GM08714 (cell line): ENCODE data around the gene CREB5.
"Not testable (repeated sequence)": the region's sequence is repeated elsewhere in the genome, so short reads cannot be mapped to it uniquely, and the experiment has no call there.

Experiments
- H3K4me3 ChIP-seq: fragments of 200-500 bp; sonication (Bioruptor generic); 2 replicates; pipeline ENCODE4 v1.5.1; 2014; ENCODE audit warnings: mild to moderate bottlenecking, low read length, inconsistent platforms
- ZNF274 ChIP-seq: IDR thresholded peaks from 2 replicates; pipeline ENCODE4 v1.6.1; 2012; ENCODE audit warnings: mild to moderate bottlenecking, low read depth, low read length

Gene CREB5

GRCh38 chr7:28784171-28784902, 372.0 kb downstream of the CREB5 start:
- no peak for TF ChIP-seq ZNF274
- H3K4me3 ChIP-seq, result no peak overlapping the region

DNA sequence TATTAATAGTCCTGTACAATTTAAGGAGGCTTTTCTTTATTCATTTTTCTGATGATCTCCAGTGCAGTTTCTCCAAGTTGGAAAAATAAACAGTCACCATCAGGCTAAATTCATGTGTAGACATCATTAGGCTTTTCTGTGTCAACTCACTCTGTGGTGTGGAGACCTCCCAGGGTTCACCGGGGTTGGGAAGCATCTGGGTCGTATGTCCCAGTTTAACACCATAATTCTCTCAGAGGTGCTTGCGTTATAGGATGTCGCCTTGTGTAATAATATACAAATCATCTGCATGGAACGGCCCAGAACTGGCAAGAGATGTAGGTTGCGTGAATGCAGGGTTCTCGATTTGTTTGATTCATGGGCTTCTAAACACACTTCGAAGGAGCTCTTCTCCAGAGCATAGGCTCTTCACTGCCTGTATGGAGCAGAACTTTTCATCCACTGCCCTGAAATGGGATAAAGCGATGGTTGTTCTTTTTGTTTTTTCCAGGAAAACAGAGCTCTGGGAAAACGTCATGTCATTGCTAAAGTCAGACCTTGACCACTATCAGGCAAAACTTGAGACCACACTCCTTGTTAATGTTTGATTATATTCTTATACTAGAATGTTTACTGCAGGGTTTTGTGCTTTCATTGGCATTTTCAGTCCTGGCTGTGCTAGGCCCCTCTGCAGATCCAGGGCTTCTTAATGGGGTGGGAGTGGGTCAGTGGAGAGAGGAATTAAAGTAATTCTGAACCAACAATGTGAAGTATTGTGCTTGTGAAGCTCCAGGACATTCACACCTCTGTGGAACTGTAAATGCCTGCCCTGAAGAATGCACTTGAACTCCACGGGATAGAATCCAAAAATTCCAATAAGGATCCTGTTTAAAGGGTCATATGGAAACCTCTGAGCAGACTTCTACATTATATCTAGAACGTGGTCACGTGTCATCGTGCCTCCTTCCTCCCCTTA, 373.0 kb downstream of the CREB5 start:
- TF ChIP-seq ZNF274, result no peak
- H3K4me3 ChIP-seq, result no peak overlapping the region

DNA sequence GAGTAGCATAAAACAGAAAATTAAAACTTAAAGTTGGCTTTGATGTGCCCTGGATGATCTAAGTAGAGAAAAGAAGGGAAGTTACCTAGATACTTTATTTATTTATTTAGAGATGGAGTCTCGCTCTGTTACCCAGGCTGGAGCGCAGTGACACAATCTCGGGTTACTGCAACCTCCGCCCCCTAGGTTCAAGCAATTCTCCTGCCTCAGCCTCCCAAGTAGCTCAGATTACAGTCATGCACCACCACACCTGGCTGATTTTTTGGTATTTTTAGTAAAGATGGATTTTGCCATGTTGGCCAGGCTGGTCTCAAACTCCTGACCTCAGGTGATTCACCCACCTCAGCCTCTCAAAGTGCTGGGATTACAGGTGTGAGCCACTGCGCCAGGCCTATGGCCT, 373.8 kb downstream of the CREB5 start:
- H3K4me3 ChIP-seq, result not testable (repeated sequence)

DNA sequence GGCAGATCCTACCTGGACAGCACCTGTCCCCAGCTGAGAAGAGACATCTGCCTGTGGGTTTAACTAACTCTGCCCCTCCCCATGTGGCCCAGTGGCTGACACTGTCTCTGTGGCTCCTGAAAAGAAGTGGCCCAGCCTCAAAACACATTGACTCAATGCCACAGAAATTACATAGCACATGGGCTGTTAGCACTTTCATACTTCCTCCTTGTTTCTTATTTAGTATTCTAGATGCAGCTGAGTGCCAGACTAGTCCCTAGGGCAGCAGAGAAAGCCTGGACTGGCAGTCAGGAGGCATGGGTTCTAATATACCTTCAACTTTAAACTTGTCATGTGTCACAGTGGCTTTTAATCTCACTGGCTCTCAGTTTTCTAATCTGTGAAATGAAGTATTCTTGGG, 374.8 kb downstream of the CREB5 start:
- TF ChIP-seq ZNF274, result no peak
- no peak overlapping the region for H3K4me3 ChIP-seq

GRCh38 chr7:28790467-28790866, 378.1 kb downstream of the CREB5 start:
- no peak overlapping the region for H3K4me3 ChIP-seq
- no peak for TF ChIP-seq ZNF274

DNA sequence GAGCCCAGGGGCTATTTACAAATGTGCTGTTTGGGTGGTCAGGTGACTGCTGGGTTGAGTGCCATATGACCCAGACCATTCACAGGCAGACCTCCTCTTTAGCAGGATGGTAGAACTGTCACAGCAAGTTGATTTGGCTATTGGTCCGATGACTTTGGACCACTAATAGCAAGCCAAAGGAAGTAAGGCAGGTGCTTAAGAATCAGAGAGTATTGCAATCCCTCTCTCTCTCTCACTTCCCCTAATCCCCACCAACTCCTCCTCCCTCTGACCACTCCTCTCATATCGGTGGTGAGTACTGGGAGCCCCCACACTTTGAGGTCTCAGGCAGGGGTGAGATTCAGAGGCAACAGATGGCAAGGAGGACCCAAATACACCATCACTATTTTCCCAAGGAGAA, 380.5 kb downstream of the CREB5 start:
- H3K4me3 ChIP-seq, result no peak overlapping the region
- no peak for TF ChIP-seq ZNF274

DNA sequence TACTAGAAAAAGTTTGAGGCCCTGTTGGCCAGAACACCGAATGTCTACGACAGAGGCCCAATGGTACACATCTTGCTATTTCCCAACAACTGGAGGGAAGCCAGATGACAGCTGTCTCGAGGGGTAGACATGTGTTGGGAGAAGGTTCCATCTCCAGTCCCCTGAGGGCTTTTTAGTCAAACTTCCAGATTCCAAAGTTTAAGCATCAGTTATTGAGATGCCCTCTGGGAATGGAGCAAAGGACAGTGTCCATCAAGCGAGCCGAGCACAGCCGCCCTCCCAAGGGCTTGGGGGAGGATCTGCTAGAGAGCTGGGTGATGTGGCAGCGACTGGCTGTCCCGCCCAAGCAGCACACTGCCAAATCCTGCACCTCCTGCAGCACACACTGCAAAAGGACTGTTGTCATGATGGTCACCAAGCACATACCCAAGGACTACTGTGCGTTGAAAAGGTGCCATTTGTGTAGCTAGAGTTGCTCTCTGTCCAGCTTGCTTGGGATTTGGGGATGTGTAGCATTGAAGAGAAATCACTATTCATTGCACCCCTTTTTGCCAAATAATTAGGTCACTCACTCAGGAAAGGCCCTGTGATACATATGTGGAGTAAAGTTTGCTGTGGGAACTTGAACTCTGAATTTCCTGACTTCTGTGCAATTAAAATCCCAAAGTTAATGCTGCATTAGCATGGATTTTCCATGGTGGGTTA, 381.2 kb downstream of the CREB5 start:
- H3K4me3 ChIP-seq, result no peak overlapping the region
- TF ChIP-seq ZNF274, result no peak

- no peak overlapping the region for H3K4me3 ChIP-seq
- no peak for TF ChIP-seq ZNF274
Measured at GRCh38 chr7:28798274-28798673, 386.0 kb downstream of the CREB5 start.

- no peak for TF ChIP-seq ZNF274
- H3K4me3 ChIP-seq, result no peak overlapping the region
Measured at GRCh38 chr7:28799619-28800018, 387.3 kb downstream of the CREB5 start.

DNA sequence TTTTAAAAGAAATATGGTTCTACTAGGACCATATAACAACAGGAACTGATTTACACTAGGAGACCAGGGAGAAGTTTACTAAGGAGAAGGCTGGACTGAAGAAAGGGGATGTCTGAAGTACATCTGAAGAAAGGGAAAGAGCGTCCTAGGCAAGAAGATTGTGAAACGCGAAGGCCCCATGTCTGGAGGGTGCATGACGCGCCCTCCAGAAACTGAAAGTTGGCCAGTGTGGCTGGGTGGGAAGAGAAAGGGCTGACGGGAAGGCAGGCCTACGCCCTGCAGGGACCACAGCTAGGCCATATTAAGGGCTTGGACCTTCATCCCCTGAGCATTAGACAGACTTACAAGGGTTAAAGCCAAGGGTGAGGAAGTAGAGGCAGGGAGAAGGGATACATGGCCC, 387.8 kb downstream of the CREB5 start:
- TF ChIP-seq ZNF274, result no peak

DNA sequence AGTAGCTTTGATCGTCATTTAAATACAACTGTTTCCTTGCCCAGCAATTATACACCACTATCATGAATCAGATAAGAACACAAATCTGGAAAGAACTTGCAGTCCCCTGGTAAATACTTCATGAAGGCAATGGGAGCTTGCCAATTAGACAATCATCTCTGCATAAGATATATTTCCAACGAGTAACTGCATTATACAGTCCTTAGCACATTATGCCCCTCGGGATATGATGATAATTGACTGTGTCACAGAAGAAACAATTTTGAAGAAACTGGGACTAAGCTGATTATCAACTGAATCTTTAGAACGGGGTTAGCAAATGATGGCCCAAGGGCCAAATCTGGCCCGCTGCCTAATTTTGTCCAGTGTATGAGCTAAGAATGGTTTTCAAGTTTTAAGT, 390.1 kb downstream of the CREB5 start:
- no peak overlapping the region for H3K4me3 ChIP-seq
- TF ChIP-seq ZNF274, result no peak

More for the DNA sequence above, 387.8 kb downstream of the CREB5 start:
- H3K4me3 ChIP-seq, result no peak overlapping the region

GRCh38 chr7:28804157-28804556, 391.8 kb downstream of the CREB5 start:
- H3K4me3 ChIP-seq, result no peak overlapping the region
- TF ChIP-seq ZNF274, result no peak

- no peak for TF ChIP-seq ZNF274
- no peak overlapping the region for H3K4me3 ChIP-seq
Measured at GRCh38 chr7:28804990-28805389, 392.7 kb downstream of the CREB5 start.

- no peak for TF ChIP-seq ZNF274
- H3K4me3 ChIP-seq, result no peak overlapping the region
Measured at GRCh38 chr7:28806841-28807240, 394.5 kb downstream of the CREB5 start.
